ENCODE data around the gene SUGP2.

- TF ChIP-seq EZH2phosphoT487 (IDR thresholded peaks at IDR 0.05; ENCODE audit: insufficient read depth, low read depth) (no peak), EZH2 (IDR thresholded peaks at IDR 0.05; ENCODE audit: insufficient read depth, poor library complexity, severe bottlenecking) (no peak)
Observed at GRCh38 chr19:19064098-19064722, 30.9 kb upstream of the SUGP2 start.

All from GM23248 (cell line).